ENCODE data around the gene LSM2. TPM values are rescaled to one million over a fixed set of nuclear protein-coding genes. Genes with fewer than 3 reads are reported as not detected.
A peak's percentile ranks its signal among the peaks of the same experiment; 100 is the strongest.

The LSM2 gene
- total RNA-seq, 1 donor from 2014 or later = 45.9 TPM

DNA sequence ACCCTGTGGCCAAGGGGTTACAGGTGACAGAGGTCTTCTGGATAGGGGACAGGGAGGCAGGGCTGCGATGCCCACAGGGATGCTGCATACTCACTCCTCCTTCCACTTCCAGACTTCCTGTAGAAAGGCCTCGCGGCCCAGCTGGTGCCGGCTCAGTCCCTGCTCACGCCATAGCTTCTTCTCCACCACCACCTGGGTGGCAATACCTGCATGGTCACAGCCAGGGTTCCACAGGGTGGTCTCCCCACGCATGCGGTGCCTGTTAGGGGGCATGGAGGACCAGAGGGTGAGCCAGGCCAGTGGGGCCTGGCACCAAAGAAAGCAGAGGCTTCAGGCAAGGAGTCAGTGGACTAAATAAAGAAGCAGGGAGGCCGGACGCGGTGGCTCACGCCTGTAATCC, 21.3 kb downstream of the LSM2 start:
- H3K4me1 ChIP-seq (ENCODE audit: control insufficient read depth in 3 of 3, insufficient read depth in 3 of 3, low read length in 3 of 3) = peaks cover 0 to 3% (median 0%) of the 10 kb centered on the region in 3 donors
- no peak overlapping the region for H3K9ac ChIP-seq (ENCODE audit: low read depth in 1 of 3, low read length in 3 of 3)
- H3K9me3 ChIP-seq (ENCODE audit: control insufficient read depth in 3 of 3, low read length in 3 of 3) = no peaks in the 10 kb centered on the region
- H3K4me3 ChIP-seq (ENCODE audit: low read length in 3 of 3) = no peak overlapping the region
- no peaks in the 10 kb centered on the region for H3K27me3 ChIP-seq (ENCODE audit: control insufficient read depth in 3 of 3, insufficient read depth in 3 of 3, low read length in 3 of 3)
- no peak overlapping the region for H3K27ac ChIP-seq (ENCODE audit: low read depth, low read length)
- H3K36me3 ChIP-seq (ENCODE audit: control insufficient read depth in 3 of 3, insufficient read depth in 3 of 3, low read length in 3 of 3) = peaks cover 35 to 50% (median 46%) of the 10 kb centered on the region in 3 donors

- no peak overlapping the region for H3K4me3 ChIP-seq (ENCODE audit: low read length in 3 of 3)
- H3K9ac ChIP-seq (ENCODE audit: low read depth in 1 of 3, low read length in 3 of 3) = no peak overlapping the region
- H3K27ac ChIP-seq (ENCODE audit: low read depth, low read length) = no peak overlapping the region
- H3K27me3 ChIP-seq (ENCODE audit: control insufficient read depth in 3 of 3, insufficient read depth in 3 of 3, low read length in 3 of 3) = no peaks in the 10 kb centered on the region
- H3K4me1 ChIP-seq (ENCODE audit: control insufficient read depth in 3 of 3, insufficient read depth in 3 of 3, low read length in 3 of 3) = peaks cover 0 to 1% (median 0%) of the 10 kb centered on the region in 3 donors
- H3K9me3 ChIP-seq (ENCODE audit: control insufficient read depth in 3 of 3, low read length in 3 of 3) = no peaks in the 10 kb centered on the region
- H3K36me3 ChIP-seq (ENCODE audit: control insufficient read depth in 3 of 3, insufficient read depth in 3 of 3, low read length in 3 of 3) = peaks cover 46 to 58% (median 54%) of the 10 kb centered on the region in 3 donors
Measured at GRCh38 chr6:31784098-31784925, 22.5 kb downstream of the LSM2 start.

DNA sequence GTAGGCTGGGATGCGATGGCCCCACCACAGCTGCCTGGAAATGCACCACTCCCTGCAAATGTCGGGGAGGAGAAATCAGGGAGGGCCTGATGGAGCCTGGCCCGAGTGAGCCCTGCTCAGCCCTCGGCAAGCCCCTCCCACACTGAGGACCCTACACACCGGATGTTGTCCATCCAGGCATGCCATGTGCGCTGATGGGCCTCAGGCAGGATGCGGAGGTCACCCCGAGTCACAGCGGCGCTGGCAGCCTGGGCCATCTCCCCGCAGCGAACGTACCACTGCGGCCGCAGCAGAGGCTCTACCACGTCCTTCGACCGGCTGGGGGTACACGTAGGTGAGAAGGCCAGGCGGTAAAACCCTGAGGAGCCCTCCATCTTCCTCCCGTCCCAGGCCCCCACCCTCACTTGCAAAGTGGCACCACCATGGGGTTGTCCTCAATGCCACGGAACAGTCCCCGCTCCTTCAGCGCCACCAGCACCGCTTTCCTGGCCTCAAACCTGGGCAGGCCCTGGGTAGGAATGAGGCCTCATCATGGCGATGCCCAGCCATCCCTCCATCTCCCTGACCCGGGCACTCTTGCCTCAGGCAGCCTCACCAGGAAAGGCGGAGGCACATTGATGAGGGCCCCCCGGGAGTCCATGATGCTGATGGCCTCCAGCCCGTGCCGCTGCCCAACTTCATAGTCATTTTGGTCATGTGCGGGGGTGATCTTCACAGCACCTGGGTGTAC, 24.5 kb downstream of the LSM2 start:
- Histone ChIP-seq H3K27me3 (ENCODE audit: control insufficient read depth in 3 of 3, insufficient read depth in 3 of 3, low read length in 3 of 3) (no peaks in the 10 kb centered on the region), H3K9me3 (ENCODE audit: control insufficient read depth in 3 of 3, low read length in 3 of 3) (no peaks in the 10 kb centered on the region), H3K4me3 (ENCODE audit: low read length in 3 of 3) (no peak overlapping the region), H3K9ac (ENCODE audit: low read depth in 1 of 3, low read length in 3 of 3) (no peak overlapping the region), H3K27ac (ENCODE audit: low read depth, low read length) (no peak overlapping the region), H3K4me1 (ENCODE audit: control insufficient read depth in 3 of 3, insufficient read depth in 3 of 3, low read length in 3 of 3) (peaks cover 3 to 7% (median 5%) of the 10 kb centered on the region in 3 donors), H3K36me3 (ENCODE audit: control insufficient read depth in 3 of 3, insufficient read depth in 3 of 3, low read length in 3 of 3) (peaks cover 56 to 63% (median 56%) of the 10 kb centered on the region in 3 donors)

- peaks cover 56 to 63% (median 56%) of the 10 kb centered on the region in 3 donors for H3K36me3 ChIP-seq (ENCODE audit: control insufficient read depth in 3 of 3, insufficient read depth in 3 of 3, low read length in 3 of 3)
Measured at GRCh38 chr6:31781244-31782125, 25.3 kb downstream of the LSM2 start.

DNA sequence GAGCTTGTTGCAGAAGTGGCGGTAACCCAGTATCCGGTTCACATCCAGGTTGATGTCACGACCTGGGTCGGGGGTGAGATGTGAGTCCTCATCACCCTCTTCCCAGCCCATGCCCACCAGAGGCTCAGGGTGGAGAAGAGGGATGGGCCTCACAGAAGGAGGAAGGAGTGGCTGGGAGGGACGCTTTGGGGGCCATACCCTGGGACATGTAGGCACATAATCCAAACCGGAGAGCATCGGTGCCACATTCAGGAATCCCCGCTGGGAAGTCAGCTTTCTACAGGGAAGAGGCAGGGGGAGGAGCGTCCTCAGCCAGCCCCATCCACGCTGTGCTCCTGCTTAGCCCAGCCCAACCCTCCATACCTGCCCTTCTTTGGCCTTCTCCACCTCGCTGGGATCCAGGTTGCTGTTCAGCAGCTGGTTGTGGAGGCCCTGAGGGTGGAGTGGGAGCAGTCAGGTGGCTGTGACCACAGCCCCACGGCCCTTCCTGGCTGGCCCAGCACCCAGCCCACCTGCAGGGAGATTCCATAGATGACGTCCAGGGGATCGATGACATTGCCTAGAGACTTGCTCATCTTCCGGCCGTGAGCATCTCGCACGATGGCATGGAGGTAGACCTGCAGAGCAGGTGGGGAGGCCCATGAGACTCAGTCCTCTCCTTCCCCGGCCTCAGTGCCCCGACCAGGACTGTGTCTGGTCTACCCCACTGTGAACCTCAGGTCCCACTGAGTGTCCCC, 26.1 kb downstream of the LSM2 start:
- peaks cover 55 to 63% (median 56%) of the 10 kb centered on the region in 3 donors for H3K36me3 ChIP-seq (ENCODE audit: control insufficient read depth in 3 of 3, insufficient read depth in 3 of 3, low read length in 3 of 3)
- no peak overlapping the region for H3K9ac ChIP-seq (ENCODE audit: low read depth in 1 of 3, low read length in 3 of 3)
- no peaks in the 10 kb centered on the region for H3K27me3 ChIP-seq (ENCODE audit: control insufficient read depth in 3 of 3, insufficient read depth in 3 of 3, low read length in 3 of 3)
- H3K27ac ChIP-seq (ENCODE audit: low read depth, low read length) = no peak overlapping the region
- H3K4me3 ChIP-seq (ENCODE audit: low read length in 3 of 3) = no peak overlapping the region
- H3K4me1 ChIP-seq (ENCODE audit: control insufficient read depth in 3 of 3, insufficient read depth in 3 of 3, low read length in 3 of 3) = peaks cover 10 to 24% (median 20%) of the 10 kb centered on the region in 3 donors
- H3K9me3 ChIP-seq (ENCODE audit: control insufficient read depth in 3 of 3, low read length in 3 of 3) = no peaks in the 10 kb centered on the region

More at GRCh38 chr6:31781244-31782125, 25.3 kb downstream of the LSM2 start:
- H3K4me3 ChIP-seq (ENCODE audit: low read length in 3 of 3) = no peak overlapping the region
- H3K27me3 ChIP-seq (ENCODE audit: control insufficient read depth in 3 of 3, insufficient read depth in 3 of 3, low read length in 3 of 3) = no peaks in the 10 kb centered on the region
- no peak overlapping the region for H3K27ac ChIP-seq (ENCODE audit: low read depth, low read length)
- H3K4me1 ChIP-seq (ENCODE audit: control insufficient read depth in 3 of 3, insufficient read depth in 3 of 3, low read length in 3 of 3) = peaks cover 10 to 15% (median 13%) of the 10 kb centered on the region in 3 donors
- H3K9me3 ChIP-seq (ENCODE audit: control insufficient read depth in 3 of 3, low read length in 3 of 3) = no peaks in the 10 kb centered on the region
- H3K9ac ChIP-seq (ENCODE audit: low read depth in 1 of 3, low read length in 3 of 3) = no peak overlapping the region

DNA sequence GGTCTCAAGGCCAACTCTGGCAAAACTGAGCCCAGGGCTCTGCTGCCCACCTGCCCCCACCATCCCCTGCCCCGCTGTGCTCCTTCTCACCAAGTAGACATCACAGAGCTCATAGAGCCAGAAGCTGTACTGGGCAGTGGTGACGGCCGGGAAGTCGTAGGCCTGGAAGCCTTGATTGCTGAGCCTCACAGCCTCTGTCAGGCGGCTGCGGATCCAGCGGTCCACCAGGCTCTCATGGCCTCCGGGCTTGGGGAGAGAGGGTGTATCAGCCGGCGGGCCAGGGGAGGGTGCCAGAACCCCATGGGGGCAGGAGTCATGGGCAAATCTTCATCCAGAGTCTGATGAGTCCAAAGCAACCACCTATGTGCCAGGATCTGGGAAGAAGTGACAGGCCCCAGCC, 26.9 kb downstream of the LSM2 start:
- no peaks in the 10 kb centered on the region for H3K9me3 ChIP-seq (ENCODE audit: control insufficient read depth in 3 of 3, low read length in 3 of 3)
- H3K27me3 ChIP-seq (ENCODE audit: control insufficient read depth in 3 of 3, insufficient read depth in 3 of 3, low read length in 3 of 3) = no peaks in the 10 kb centered on the region
- peaks cover 48 to 57% (median 49%) of the 10 kb centered on the region in 3 donors for H3K36me3 ChIP-seq (ENCODE audit: control insufficient read depth in 3 of 3, insufficient read depth in 3 of 3, low read length in 3 of 3)
- H3K27ac ChIP-seq (ENCODE audit: low read depth, low read length) = no peak overlapping the region
- peaks cover 10 to 26% (median 22%) of the 10 kb centered on the region in 3 donors for H3K4me1 ChIP-seq (ENCODE audit: control insufficient read depth in 3 of 3, insufficient read depth in 3 of 3, low read length in 3 of 3)
- H3K4me3 ChIP-seq (ENCODE audit: low read length in 3 of 3) = no peak overlapping the region
- H3K9ac ChIP-seq (ENCODE audit: low read depth in 1 of 3, low read length in 3 of 3) = no peak overlapping the region

GRCh38 chr6:31778999-31779885, 27.5 kb downstream of the LSM2 start:
- no peak overlapping the region for H3K27ac ChIP-seq (ENCODE audit: low read depth, low read length)
- H3K9ac ChIP-seq (ENCODE audit: low read depth in 1 of 3, low read length in 3 of 3) = no peak overlapping the region
- H3K4me1 ChIP-seq (ENCODE audit: control insufficient read depth in 3 of 3, insufficient read depth in 3 of 3, low read length in 3 of 3) = peaks cover 10 to 26% (median 22%) of the 10 kb centered on the region in 3 donors
- H3K4me3 ChIP-seq (ENCODE audit: low read length in 3 of 3) = no peak overlapping the region
- peaks cover 41 to 50% (median 42%) of the 10 kb centered on the region in 3 donors for H3K36me3 ChIP-seq (ENCODE audit: control insufficient read depth in 3 of 3, insufficient read depth in 3 of 3, low read length in 3 of 3)
- H3K9me3 ChIP-seq (ENCODE audit: control insufficient read depth in 3 of 3, low read length in 3 of 3) = no peaks in the 10 kb centered on the region
- no peaks in the 10 kb centered on the region for H3K27me3 ChIP-seq (ENCODE audit: control insufficient read depth in 3 of 3, insufficient read depth in 3 of 3, low read length in 3 of 3)

- peaks cover 11 to 27% (median 24%) of the 10 kb centered on the region in 3 donors for H3K4me1 ChIP-seq (ENCODE audit: control insufficient read depth in 3 of 3, insufficient read depth in 3 of 3, low read length in 3 of 3)
- H3K27ac ChIP-seq (ENCODE audit: low read depth, low read length) = peak overlapping the region; percentile 89
- no peaks in the 10 kb centered on the region for H3K9me3 ChIP-seq (ENCODE audit: control insufficient read depth in 3 of 3, low read length in 3 of 3)
- H3K4me3 ChIP-seq (ENCODE audit: low read length in 3 of 3) = no peak overlapping the region
- peak overlapping the region in 1 of 3 donors; percentile 79 for H3K9ac ChIP-seq (ENCODE audit: low read depth in 1 of 3, low read length in 3 of 3)
- no peaks in the 10 kb centered on the region for H3K27me3 ChIP-seq (ENCODE audit: control insufficient read depth in 3 of 3, insufficient read depth in 3 of 3, low read length in 3 of 3)
- H3K36me3 ChIP-seq (ENCODE audit: control insufficient read depth in 3 of 3, insufficient read depth in 3 of 3, low read length in 3 of 3) = peaks cover 37 to 44% (median 39%) of the 10 kb centered on the region in 3 donors
Measured at GRCh38 chr6:31778193-31778592, 28.6 kb downstream of the LSM2 start.
